Measurements from ENCODE around the gene ELK3. TPM values are rescaled to one million over a fixed set of nuclear protein-coding genes. Genes with fewer than 3 reads are reported as not detected.
"Not testable (repeated sequence)": the region's sequence is repeated elsewhere in the genome, so short reads cannot be mapped to it uniquely, and the experiment has no call there.

The ELK3 gene
- total RNA-seq, 1 experiment from 2014 or later: 9.0 TPM

DNA sequence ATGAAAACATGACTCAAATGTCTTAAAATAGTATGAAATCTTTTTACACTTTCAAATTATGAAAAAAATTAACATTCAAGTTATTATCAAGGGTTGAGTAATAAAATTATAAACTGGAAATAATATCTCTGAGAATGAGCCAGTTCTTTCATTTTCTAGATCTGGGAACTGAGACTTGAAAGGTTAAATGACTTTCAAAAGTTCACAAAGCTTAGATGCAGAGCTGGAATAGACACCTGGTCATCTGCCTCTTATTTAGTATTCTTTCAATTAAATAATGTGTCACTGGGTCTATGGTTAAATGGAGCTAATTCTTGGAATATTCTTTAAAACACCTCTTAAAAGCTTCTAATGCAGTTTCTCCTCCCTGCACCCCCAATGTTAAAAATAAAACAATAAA, 119.4 kb downstream of the ELK3 start:
- no peak for DNase-seq (ENCODE audit: low read depth)

DNA sequence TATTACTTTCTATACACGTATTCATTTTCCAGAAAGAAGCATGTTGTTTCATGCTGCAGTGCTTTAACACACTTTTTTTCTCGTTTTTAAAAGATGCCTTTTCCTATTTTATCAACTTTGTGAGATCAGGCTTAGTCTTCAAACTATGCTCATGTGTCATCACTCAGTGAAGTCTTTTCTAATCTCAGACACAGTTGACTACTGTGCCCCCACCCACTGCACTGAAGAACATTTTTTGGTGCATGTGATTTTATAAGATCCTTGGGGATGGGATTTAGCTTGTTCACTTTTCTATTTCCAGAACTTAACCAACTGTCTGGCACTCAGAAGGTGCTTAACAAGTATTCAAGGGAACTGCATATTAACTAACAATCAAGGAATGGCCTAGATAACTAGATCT, 120.5 kb downstream of the ELK3 start:
- in situ Hi-C loops (cut with HindIII; ENCODE audit: low pct_unique_long_range_greater_than_20kb, low sequenced_read_pairs): no loop called here
- DNase-seq (ENCODE audit: low read depth): no peak

More for the DNA sequence above, 119.4 kb downstream of the ELK3 start:
- in situ Hi-C loops (cut with HindIII; ENCODE audit: low pct_unique_long_range_greater_than_20kb, low sequenced_read_pairs): no loop called here

DNA sequence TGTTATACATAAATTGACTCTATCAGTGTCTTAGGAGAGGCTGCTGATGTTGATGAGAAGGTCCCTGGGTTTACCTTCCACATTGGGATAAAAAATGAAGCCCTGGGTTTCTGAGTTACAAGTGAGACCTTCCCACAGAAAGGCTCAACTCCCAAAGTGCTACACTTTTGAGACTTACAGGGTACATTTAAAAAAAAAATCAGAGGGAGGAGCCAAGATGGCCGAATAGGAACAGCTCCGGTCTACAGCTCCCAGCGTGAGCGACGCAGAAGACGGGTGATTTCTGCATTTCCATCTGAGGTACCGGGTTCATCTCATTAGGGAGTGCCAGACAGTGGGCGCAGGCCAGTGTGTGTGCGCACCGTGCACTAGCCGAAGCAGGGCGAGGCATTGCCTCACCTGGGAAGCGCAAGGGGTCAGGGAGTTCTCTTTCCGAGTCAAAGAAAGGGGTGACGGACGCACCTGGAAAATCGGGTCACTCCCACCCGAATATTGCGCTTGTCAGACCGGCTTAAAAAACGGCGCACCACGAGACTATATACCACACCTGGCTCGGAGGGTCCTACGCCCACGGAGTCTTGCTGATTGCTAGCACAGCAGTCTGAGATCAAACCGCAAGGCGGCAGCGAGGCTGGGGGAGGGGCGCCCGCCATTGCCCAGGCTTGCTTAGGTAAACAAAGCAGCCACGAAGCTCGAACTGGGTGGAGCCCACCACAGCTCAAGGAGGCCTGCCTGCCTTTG, 121.7 kb downstream of the ELK3 start:
- in situ Hi-C loops (cut with HindIII; ENCODE audit: low pct_unique_long_range_greater_than_20kb, low sequenced_read_pairs); DNase-seq (ENCODE audit: low read depth): not testable (repeated sequence)

GRCh38 chr12:96317801-96318200, 123.6 kb downstream of the ELK3 start:
- DNase-seq (ENCODE audit: low read depth); in situ Hi-C loops (cut with HindIII; ENCODE audit: low pct_unique_long_range_greater_than_20kb, low sequenced_read_pairs): not testable (repeated sequence)

Other genes starting within 250 kb of the ELK3 start
- not detected in 2 replicates for gene HAL, start 198.0 kb upstream of the ELK3 start, total RNA-seq (2014; rRNA removed; shearing (Covaris generic); ENCODE audit: low replicate concordance)
- 43.7 and 78.5 TPM in 2 replicates for gene LTA4H, start 158.8 kb upstream of the ELK3 start, total RNA-seq (2014; rRNA removed; shearing (Covaris generic); ENCODE audit: low replicate concordance)
- gene CDK17, start 206.1 kb downstream of the ELK3 start, total RNA-seq (2014; rRNA removed; shearing (Covaris generic); ENCODE audit: low replicate concordance): 25.8 and 28.5 TPM in 2 replicates